HepG2 (cell line): ENCODE results near the gene PLD1. TPM values are rescaled to one million over a fixed set of nuclear protein-coding genes. Genes with fewer than 3 reads are reported as not detected.

Experiments used
- ATAC-seq: fragments of 200-7000 bp; cut with Tn5 transposase; 3 replicates; pipeline ENCODE4 v1.9.1; 2020; ENCODE audit warnings: mild to moderate bottlenecking, moderate library complexity
- BruUV-seq: library from RNA; stranded (reverse); fragments of 400-500 nt; replicated peaks from 2 replicates; lab custom pipeline; 2021; lab: Mats Ljungman, UMichigan
- CTCF ChIA-PET: fragments of 300-600 bp; formaldehyde crosslinking; extraction: SDS; loops from one replicate; lab custom pipeline; 2021; ENCODE audit warnings: low total read pairs, inconsistent platforms, low intra/inter-chr PET ratio; lab: Yijun Ruan, JAX
- POLR2A ChIA-PET: fragments of 350-600 bp; sonication (Branson Sonifier 250); formaldehyde crosslinking; loops from one replicate; lab custom pipeline; 2020; ENCODE audit warnings: antibody characterized with exemption, inconsistent platforms; lab: Yijun Ruan, JAX
- DNase-seq: peaks from one replicate; pipeline ENCODE4 v3.0.0-alpha.2; 2015; ENCODE audit warnings: low spot score
- FAIRE-seq: peaks from 3 replicates; lab custom pipeline; 2011; peaks lifted over from hg19 to GRCh38; lab: Jason Lieb, UNC
- H2AFZ ChIP-seq: one replicate; pipeline ENCODE4 v1.6.1; 2011; ENCODE audit warnings: low read length, inconsistent platforms
- H3K27ac ChIP-seq: fragments of 300-600 bp; 3 replicates; pipeline ENCODE4 v1.8.0; 2011; ENCODE audit warnings: mixed run types, mild to moderate bottlenecking, mixed read lengths, low read length, inconsistent platforms; ENCODE audit not compliant: insufficient read depth; ENCODE audit errors: extremely low read length
- H3K27me3 ChIP-seq, 2 experiments: fragments of 200-600 bp in 1 of 2; 2 replicates in 1 of 2; 3 replicates in 1 of 2; pipeline versions ENCODE4 v1.6.0 to v1.8.0; 2011; ENCODE audit warnings: low read length in 2 of 2, mild to moderate bottlenecking in 2 of 2, moderate library complexity in 2 of 2, inconsistent platforms in 1 of 2; ENCODE audit not compliant: insufficient read depth in 2 of 2, control insufficient read depth in 1 of 2
- H3K36me3 ChIP-seq, 2 experiments: fragments of 200-600 bp in 1 of 2; replicated peaks in 1 of 2; 2 replicates in 1 of 2; 3 replicates in 1 of 2; pipeline versions ENCODE4 v1.5.1 to v1.8.0; 2011; ENCODE audit warnings: low read length in 2 of 2, inconsistent platforms in 1 of 2; ENCODE audit not compliant: insufficient read depth in 2 of 2, control insufficient read depth in 1 of 2
- H3K4me1 ChIP-seq: 2 replicates; pipeline ENCODE4 v1.5.1; 2012; ENCODE audit warnings: low read length, inconsistent platforms; ENCODE audit not compliant: insufficient read depth
- H3K4me2 ChIP-seq: 2 replicates; pipeline ENCODE4 v1.6.0; 2011; ENCODE audit warnings: low read depth, low read length, inconsistent platforms
- H3K4me3 ChIP-seq, 3 experiments: fragments of 200-600 bp in 1 of 3; sonication (generic), shearing (Covaris generic) in 1 of 3; replicated peaks in 1 of 3; 2 replicates each; pipeline ENCODE4 v1.5.1; 2011 to 2016; ENCODE audit warnings: low read length in 3 of 3, inconsistent platforms in 2 of 3, low read depth in 2 of 3, mild to moderate bottlenecking in 2 of 3, control low read depth in 1 of 3, mixed read lengths in 1 of 3; ENCODE audit not compliant: insufficient read depth in 1 of 3
- H3K79me2 ChIP-seq: one replicate; pipeline ENCODE4 v1.6.1; 2011; ENCODE audit warnings: low read length, inconsistent platforms; ENCODE audit not compliant: insufficient read depth
- H3K9ac ChIP-seq: 2 replicates; pipeline ENCODE4 v1.6.0; 2011; ENCODE audit warnings: mild to moderate bottlenecking, low read depth, low read length, inconsistent platforms; ENCODE audit not compliant: insufficient read depth
- H3K9me3 ChIP-seq: 2 replicates; pipeline ENCODE4 v1.5.1; 2012; ENCODE audit warnings: mild to moderate bottlenecking, low read length
- H4K20me1 ChIP-seq: 2 replicates; pipeline ENCODE4 v1.6.0; 2011; ENCODE audit warnings: inconsistent platforms, mild to moderate bottlenecking, low read length, moderate library complexity; ENCODE audit not compliant: insufficient read depth
- ARNTL ChIP-seq: sonication (generic); formaldehyde crosslinking; IDR thresholded peaks from 2 replicates; pipeline ENCODE4 v1.4.0; 2020; ENCODE audit warnings: mild to moderate bottlenecking, missing genetic modification reagents
- CBX2 ChIP-seq, 2 experiments: fragments of 200-600 bp in 1 of 2; sonication (generic); formaldehyde crosslinking in 1 of 2; IDR thresholded peaks; 2 replicates each; pipeline versions ENCODE4 v1.7.0 to v1.8.1; 2018 to 2022; ENCODE audit warnings: low read depth in 2 of 2, low read length in 1 of 2, mild to moderate bottlenecking in 1 of 2, missing genetic modification reagents in 1 of 2
- HDAC2 ChIP-seq: sonication (generic); formaldehyde crosslinking; IDR thresholded peaks from 2 replicates; pipeline ENCODE4 v1.4.0; 2020; ENCODE audit warnings: missing genetic modification reagents
- HOXA5 ChIP-seq: sonication (generic); formaldehyde crosslinking; IDR thresholded peaks from 2 replicates; pipeline ENCODE4 v1.4.0; 2020; ENCODE audit warnings: missing genetic modification reagents
- KLF12 ChIP-seq: sonication (generic); formaldehyde crosslinking; IDR thresholded peaks from 2 replicates; pipeline ENCODE4 v1.4.0; 2020; ENCODE audit warnings: missing genetic modification reagents, borderline replicate concordance
- MAFK ChIP-seq, 2 experiments: IDR thresholded peaks in 1 of 2; conservative IDR thresholded peaks in 1 of 2; 2 replicates each; pipeline ENCODE4 v1.6.1; 2011; ENCODE audit warnings: improper control_type of control experiment in 2 of 2, low read length in 2 of 2
- PAWR ChIP-seq: sonication (generic); formaldehyde crosslinking; IDR thresholded peaks from 2 replicates; pipeline ENCODE4 v1.4.0; 2020; ENCODE audit warnings: missing genetic modification reagents, mild to moderate bottlenecking, borderline replicate concordance
- PCBP2 ChIP-seq: fragments of 200-400 bp; formaldehyde crosslinking; optimal IDR thresholded peaks from 2 replicates; pipeline ENCODE3; 2018; ENCODE audit warnings: low read length, low read depth; ENCODE audit not compliant: poor library complexity, severe bottlenecking
- ZFX ChIP-seq: sonication (generic); formaldehyde crosslinking; IDR thresholded peaks from 2 replicates; pipeline ENCODE4 v1.4.0; 2020; ENCODE audit warnings: mild to moderate bottlenecking, low read depth, missing genetic modification reagents, moderate library complexity
- WGBS: methylation state at CpG from one replicate; pipeline ENCODE4 v1.1.6; 2017; ENCODE audit warnings: low lambda C conversion rate; 5-methylcytosine and 5-hydroxymethylcytosine counted together
- in situ Hi-C: cut with HindIII; loops from 2 replicates; pipeline ENCODE4 v1.10.0; 2017; ENCODE audit warnings: low pct_unique_long_range_greater_than_20kb; ENCODE audit not compliant: extremely low pct_ligation_motif_present
- intact Hi-C: fragments of 100-400 bp; cut with micrococcal nuclease; formaldehyde crosslinking; loops from one replicate; pipeline ENCODE4 v1.10.0; 2022; ENCODE audit not compliant: unreplicated experiment
- polyA plus RNA-seq, 8 experiments: library from polyadenylated mRNA; depleted of rRNA in 3 of 8; stranded (reverse) in 7 of 8; unstranded in 1 of 8; fragments of >200 nt; fragmentation: Illumina TruSeq in 4 of 8; extraction: Trizol in 4 of 8; gene quantifications; 2 replicates each; pipeline versions ENCODE4 v1.2.1 to v1.2.3, GENCODE V29; 2011 to 2016; ENCODE audit warnings: low read depth in 4 of 8, missing spikeins in 1 of 8, mixed read lengths in 1 of 8; ENCODE audit not compliant: insufficient read depth in 1 of 8
- total RNA-seq, 5 experiments: library from RNA; depleted of rRNA; stranded (reverse); fragments of >200 nt; fragmentation: Illumina TruSeq; extraction: Trizol; gene quantifications; 2 replicates each; pipeline ENCODE4 v1.2.3, GENCODE V29; 2016; ENCODE audit warnings: low read depth in 1 of 5
- TF ChIP-seq, protein P1 (sequence below): sonication (generic); formaldehyde crosslinking; IDR thresholded peaks from 2 replicates; pipeline ENCODE4 v1.5.0; 2020; ENCODE audit warnings: mild to moderate bottlenecking, missing genetic modification reagents, borderline replicate concordance
- TF ChIP-seq, protein P2 (sequence below): sonication (generic); formaldehyde crosslinking; IDR thresholded peaks from 2 replicates; pipeline ENCODE4 v1.4.0; 2020; ENCODE audit warnings: mild to moderate bottlenecking, missing genetic modification reagents
- TF ChIP-seq, protein P3 (sequence below): IDR thresholded peaks from 2 replicates; pipeline ENCODE4 v1.6.1; 2016; ENCODE audit warnings: low read depth, missing genetic modification reagents, missing compliant biosample characterization

Gene PLD1
- total and polyA plus RNA-seq, 2 of the 13 experiments (the other 11 are each of a cell fraction or from before 2014, with no cell fraction given): 27.1 to 59.4 TPM

DNA sequence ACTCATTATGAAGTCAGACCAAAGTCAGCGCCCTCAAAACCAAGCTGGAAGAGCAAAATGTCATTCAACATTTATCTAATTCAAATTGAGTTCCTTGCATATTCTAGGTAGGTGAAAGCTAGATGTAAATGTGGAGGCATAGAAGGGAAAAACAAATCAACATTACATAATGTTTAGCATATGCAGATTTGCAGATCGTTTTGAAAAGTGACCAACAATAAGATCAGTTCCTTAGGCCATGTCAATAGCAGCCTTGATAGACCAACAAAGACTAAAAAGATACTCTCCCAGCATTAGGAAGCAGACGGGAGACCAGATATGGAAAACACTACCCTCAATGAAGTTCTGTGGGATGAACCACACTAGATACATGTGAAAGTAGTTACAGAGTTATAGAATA lies 83.0 kb downstream of the PLD1 start:
- BruUV-seq: no TSS peak
- in situ Hi-C loops (no loop called here), intact Hi-C loops (no loop called here)
- ChIA-PET POLR2A (no interaction called here), CTCF (no interaction called here)
- no peaks in the 10 kb centered on the region for H3K27me3 ChIP-seq
- no peaks in the 10 kb centered on the region for H3K9me3 ChIP-seq
- no peak overlapping the region for H3K4me2 ChIP-seq
- no peak overlapping the region for H3K9ac ChIP-seq
- FAIRE-seq (no peak), DNase-seq (no peak), ATAC-seq (no peak)
- no peak overlapping the region for H2AFZ ChIP-seq
- peaks cover 12 to 55% of the 10 kb centered on the region in 2 experiments for H3K36me3 ChIP-seq
- WGBS: 93% methylated on average over 3 of the region's 3 CpGs
- H3K4me3 ChIP-seq: no peak overlapping the region
- H3K27ac ChIP-seq: no peak overlapping the region
- H3K79me2 ChIP-seq: no peaks in the 10 kb centered on the region
- H4K20me1 ChIP-seq: no peaks in the 10 kb centered on the region
- no peaks in the 10 kb centered on the region for H3K4me1 ChIP-seq
- TF ChIP-seq, protein P1, sequence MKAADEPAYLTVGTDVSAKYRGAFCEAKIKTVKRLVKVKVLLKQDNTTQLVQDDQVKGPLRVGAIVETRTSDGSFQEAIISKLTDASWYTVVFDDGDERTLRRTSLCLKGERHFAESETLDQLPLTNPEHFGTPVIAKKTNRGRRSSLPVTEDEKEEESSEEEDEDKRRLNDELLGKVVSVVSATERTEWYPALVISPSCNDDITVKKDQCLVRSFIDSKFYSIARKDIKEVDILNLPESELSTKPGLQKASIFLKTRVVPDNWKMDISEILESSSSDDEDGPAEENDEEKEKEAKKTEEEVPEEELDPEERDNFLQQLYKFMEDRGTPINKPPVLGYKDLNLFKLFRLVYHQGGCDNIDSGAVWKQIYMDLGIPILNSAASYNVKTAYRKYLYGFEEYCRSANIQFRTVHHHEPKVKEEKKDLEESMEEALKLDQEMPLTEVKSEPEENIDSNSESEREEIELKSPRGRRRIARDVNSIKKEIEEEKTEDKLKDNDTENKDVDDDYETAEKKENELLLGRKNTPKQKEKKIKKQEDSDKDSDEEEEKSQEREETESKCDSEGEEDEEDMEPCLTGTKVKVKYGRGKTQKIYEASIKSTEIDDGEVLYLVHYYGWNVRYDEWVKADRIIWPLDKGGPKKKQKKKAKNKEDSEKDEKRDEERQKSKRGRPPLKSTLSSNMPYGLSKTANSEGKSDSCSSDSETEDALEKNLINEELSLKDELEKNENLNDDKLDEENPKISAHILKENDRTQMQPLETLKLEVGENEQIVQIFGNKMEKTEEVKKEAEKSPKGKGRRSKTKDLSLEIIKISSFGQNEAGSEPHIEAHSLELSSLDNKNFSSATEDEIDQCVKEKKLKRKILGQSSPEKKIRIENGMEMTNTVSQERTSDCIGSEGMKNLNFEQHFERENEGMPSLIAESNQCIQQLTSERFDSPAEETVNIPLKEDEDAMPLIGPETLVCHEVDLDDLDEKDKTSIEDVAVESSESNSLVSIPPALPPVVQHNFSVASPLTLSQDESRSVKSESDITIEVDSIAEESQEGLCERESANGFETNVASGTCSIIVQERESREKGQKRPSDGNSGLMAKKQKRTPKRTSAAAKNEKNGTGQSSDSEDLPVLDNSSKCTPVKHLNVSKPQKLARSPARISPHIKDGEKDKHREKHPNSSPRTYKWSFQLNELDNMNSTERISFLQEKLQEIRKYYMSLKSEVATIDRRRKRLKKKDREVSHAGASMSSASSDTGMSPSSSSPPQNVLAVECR: no peak
- TF ChIP-seq, protein P2, sequence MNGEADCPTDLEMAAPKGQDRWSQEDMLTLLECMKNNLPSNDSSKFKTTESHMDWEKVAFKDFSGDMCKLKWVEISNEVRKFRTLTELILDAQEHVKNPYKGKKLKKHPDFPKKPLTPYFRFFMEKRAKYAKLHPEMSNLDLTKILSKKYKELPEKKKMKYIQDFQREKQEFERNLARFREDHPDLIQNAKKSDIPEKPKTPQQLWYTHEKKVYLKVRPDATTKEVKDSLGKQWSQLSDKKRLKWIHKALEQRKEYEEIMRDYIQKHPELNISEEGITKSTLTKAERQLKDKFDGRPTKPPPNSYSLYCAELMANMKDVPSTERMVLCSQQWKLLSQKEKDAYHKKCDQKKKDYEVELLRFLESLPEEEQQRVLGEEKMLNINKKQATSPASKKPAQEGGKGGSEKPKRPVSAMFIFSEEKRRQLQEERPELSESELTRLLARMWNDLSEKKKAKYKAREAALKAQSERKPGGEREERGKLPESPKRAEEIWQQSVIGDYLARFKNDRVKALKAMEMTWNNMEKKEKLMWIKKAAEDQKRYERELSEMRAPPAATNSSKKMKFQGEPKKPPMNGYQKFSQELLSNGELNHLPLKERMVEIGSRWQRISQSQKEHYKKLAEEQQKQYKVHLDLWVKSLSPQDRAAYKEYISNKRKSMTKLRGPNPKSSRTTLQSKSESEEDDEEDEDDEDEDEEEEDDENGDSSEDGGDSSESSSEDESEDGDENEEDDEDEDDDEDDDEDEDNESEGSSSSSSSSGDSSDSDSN (CRISPR knock-in tag): no peak
- TF ChIP-seq KLF12 (CRISPR knock-in tag): no peak
- TF ChIP-seq ZFX: no peak
- TF ChIP-seq MAFK (conservative IDR thresholded peaks at IDR 0.05 in 1 of 2, IDR thresholded peaks at IDR 0.05 in 1 of 2; ENCODE audit: low read length in 2 of 2): no peak
- no peak for TF ChIP-seq PAWR (CRISPR knock-in tag)
- TF ChIP-seq, protein P3, sequence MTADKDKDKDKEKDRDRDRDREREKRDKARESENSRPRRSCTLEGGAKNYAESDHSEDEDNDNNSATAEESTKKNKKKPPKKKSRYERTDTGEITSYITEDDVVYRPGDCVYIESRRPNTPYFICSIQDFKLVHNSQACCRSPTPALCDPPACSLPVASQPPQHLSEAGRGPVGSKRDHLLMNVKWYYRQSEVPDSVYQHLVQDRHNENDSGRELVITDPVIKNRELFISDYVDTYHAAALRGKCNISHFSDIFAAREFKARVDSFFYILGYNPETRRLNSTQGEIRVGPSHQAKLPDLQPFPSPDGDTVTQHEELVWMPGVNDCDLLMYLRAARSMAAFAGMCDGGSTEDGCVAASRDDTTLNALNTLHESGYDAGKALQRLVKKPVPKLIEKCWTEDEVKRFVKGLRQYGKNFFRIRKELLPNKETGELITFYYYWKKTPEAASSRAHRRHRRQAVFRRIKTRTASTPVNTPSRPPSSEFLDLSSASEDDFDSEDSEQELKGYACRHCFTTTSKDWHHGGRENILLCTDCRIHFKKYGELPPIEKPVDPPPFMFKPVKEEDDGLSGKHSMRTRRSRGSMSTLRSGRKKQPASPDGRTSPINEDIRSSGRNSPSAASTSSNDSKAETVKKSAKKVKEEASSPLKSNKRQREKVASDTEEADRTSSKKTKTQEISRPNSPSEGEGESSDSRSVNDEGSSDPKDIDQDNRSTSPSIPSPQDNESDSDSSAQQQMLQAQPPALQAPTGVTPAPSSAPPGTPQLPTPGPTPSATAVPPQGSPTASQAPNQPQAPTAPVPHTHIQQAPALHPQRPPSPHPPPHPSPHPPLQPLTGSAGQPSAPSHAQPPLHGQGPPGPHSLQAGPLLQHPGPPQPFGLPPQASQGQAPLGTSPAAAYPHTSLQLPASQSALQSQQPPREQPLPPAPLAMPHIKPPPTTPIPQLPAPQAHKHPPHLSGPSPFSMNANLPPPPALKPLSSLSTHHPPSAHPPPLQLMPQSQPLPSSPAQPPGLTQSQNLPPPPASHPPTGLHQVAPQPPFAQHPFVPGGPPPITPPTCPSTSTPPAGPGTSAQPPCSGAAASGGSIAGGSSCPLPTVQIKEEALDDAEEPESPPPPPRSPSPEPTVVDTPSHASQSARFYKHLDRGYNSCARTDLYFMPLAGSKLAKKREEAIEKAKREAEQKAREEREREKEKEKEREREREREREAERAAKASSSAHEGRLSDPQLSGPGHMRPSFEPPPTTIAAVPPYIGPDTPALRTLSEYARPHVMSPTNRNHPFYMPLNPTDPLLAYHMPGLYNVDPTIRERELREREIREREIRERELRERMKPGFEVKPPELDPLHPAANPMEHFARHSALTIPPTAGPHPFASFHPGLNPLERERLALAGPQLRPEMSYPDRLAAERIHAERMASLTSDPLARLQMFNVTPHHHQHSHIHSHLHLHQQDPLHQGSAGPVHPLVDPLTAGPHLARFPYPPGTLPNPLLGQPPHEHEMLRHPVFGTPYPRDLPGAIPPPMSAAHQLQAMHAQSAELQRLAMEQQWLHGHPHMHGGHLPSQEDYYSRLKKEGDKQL (CRISPR knock-in tag): no peak
- no peak for TF ChIP-seq ARNTL
- TF ChIP-seq HDAC2 (CRISPR knock-in tag): no peak
- TF ChIP-seq CBX2 (IDR thresholded peaks at IDR 0.05; ENCODE audit: low read depth, low read length): no peak
- TF ChIP-seq CBX2 (CRISPR knock-in tag; IDR thresholded peaks at IDR 0.05; ENCODE audit: low read depth): no peak
- TF ChIP-seq PCBP2: no peak
- no peak for TF ChIP-seq HOXA5 (CRISPR knock-in tag)
